HepG2 (cell line): ENCODE data around the gene H1-8. TPM values are rescaled to one million over a fixed set of nuclear protein-coding genes. Genes with fewer than 3 reads are reported as not detected.

Source experiments
- CREB1 ChIP-seq, 2 experiments: fragments of 450-650 bp in 1 of 2; IDR thresholded peaks; 2 replicates each; pipeline ENCODE4 v1.6.1; 2016 to 2017; ENCODE audit warnings: control low read depth in 1 of 2, mild to moderate bottlenecking in 1 of 2, missing compliant biosample characterization in 1 of 2, missing genetic modification characterization in 1 of 2
- FOSL2 ChIP-seq: sonication (generic); formaldehyde crosslinking; IDR thresholded peaks from 2 replicates; pipeline ENCODE4 v1.4.0; 2020; ENCODE audit warnings: missing genetic modification reagents
- FOXA1 ChIP-seq, 2 experiments: fragments of 450-650 bp in 1 of 2; sonication (generic) in 1 of 2; formaldehyde crosslinking in 1 of 2; IDR thresholded peaks; 2 replicates each; pipeline versions ENCODE4 v1.4.0 to v1.6.1; 2016 to 2020; ENCODE audit warnings: missing genetic modification reagents in 1 of 2
- FOXP4 ChIP-seq: sonication (generic); formaldehyde crosslinking; IDR thresholded peaks from 2 replicates; pipeline ENCODE4 v1.4.0; 2020; ENCODE audit warnings: missing genetic modification reagents
- HNF4A ChIP-seq: sonication (generic); formaldehyde crosslinking; IDR thresholded peaks from 2 replicates; pipeline ENCODE4 v1.4.0; 2020; ENCODE audit warnings: missing genetic modification reagents
- IKZF5 ChIP-seq: IDR thresholded peaks from 2 replicates; pipeline ENCODE4 v1.6.1; 2018; ENCODE audit warnings: missing genetic modification reagents, mild to moderate bottlenecking, missing compliant biosample characterization
- LBX2 ChIP-seq: sonication (generic); formaldehyde crosslinking; IDR thresholded peaks from 2 replicates; pipeline ENCODE4 v1.5.0; 2020; ENCODE audit warnings: missing genetic modification reagents, mild to moderate bottlenecking, borderline replicate concordance
- MAZ ChIP-seq, 2 experiments: sonication (generic) in 1 of 2; formaldehyde crosslinking in 1 of 2; IDR thresholded peaks; 2 replicates each; pipeline versions ENCODE4 v1.5.0 to v1.6.1; 2012 to 2020; ENCODE audit warnings: low read depth in 2 of 2, mild to moderate bottlenecking in 2 of 2, borderline replicate concordance in 1 of 2, improper control_type of control experiment in 1 of 2, low read length in 1 of 2, missing genetic modification reagents in 1 of 2, moderate library complexity in 1 of 2
- MIXL1 ChIP-seq: IDR thresholded peaks from 2 replicates; pipeline ENCODE4 v1.6.1; 2016
- NR2F6 ChIP-seq, 2 experiments: IDR thresholded peaks; 2 replicates each; pipeline ENCODE4 v1.6.1; 2016; ENCODE audit warnings: antibody characterized with exemption in 1 of 2, mild to moderate bottlenecking in 1 of 2
- POLR2G ChIP-seq: fragments of 200-400 bp; formaldehyde crosslinking; IDR thresholded peaks from 2 replicates; pipeline ENCODE4 v1.6.1; 2018; ENCODE audit warnings: mild to moderate bottlenecking, low read depth, low read length, moderate library complexity
- SOX13 ChIP-seq, 3 experiments: fragments of 450-650 bp in 1 of 3; sonication (generic) in 1 of 3; formaldehyde crosslinking in 1 of 3; IDR thresholded peaks in 2 of 3; conservative IDR thresholded peaks in 1 of 3; 2 replicates each; pipeline versions ENCODE4 v1.5.0 to v1.6.1; 2016 to 2020; ENCODE audit warnings: antibody characterized with exemption in 1 of 3, mild to moderate bottlenecking in 1 of 3, missing compliant biosample characterization in 1 of 3, missing genetic modification reagents in 1 of 3, moderate library complexity in 1 of 3
- ZNF138 ChIP-seq: sonication (generic); formaldehyde crosslinking; IDR thresholded peaks from 2 replicates; pipeline ENCODE4 v1.5.0; 2020; ENCODE audit warnings: mild to moderate bottlenecking, low read depth, missing genetic modification reagents
- ZNF563 ChIP-seq: sonication (generic); formaldehyde crosslinking; IDR thresholded peaks from 2 replicates; pipeline ENCODE4 v1.8.0; 2022; ENCODE audit warnings: mild to moderate bottlenecking, moderate library complexity, missing genetic modification reagents
- polyA plus RNA-seq, 8 experiments: library from polyadenylated mRNA; depleted of rRNA in 3 of 8; stranded (reverse) in 7 of 8; unstranded in 1 of 8; fragments of >200 nt; fragmentation: Illumina TruSeq in 4 of 8; extraction: Trizol in 4 of 8; gene quantifications; 2 replicates each; pipeline versions ENCODE4 v1.2.1 to v1.2.3, GENCODE V29; 2011 to 2016; ENCODE audit warnings: low read depth in 4 of 8, missing spikeins in 1 of 8, mixed read lengths in 1 of 8; ENCODE audit not compliant: insufficient read depth in 1 of 8
- total RNA-seq, 5 experiments: library from RNA; depleted of rRNA; stranded (reverse); fragments of >200 nt; fragmentation: Illumina TruSeq; extraction: Trizol; gene quantifications; 2 replicates each; pipeline ENCODE4 v1.2.3, GENCODE V29; 2016; ENCODE audit warnings: low read depth in 1 of 5
- TF ChIP-seq, protein P1 (sequence below): sonication (generic); formaldehyde crosslinking; conservative IDR thresholded peaks from 2 replicates; pipeline ENCODE4 v1.4.0; 2020; ENCODE audit warnings: mild to moderate bottlenecking, missing genetic modification reagents, moderate library complexity
- TF ChIP-seq, protein P2 (sequence below): sonication (generic); formaldehyde crosslinking; IDR thresholded peaks from 2 replicates; pipeline ENCODE4 v1.4.0; 2020; ENCODE audit warnings: missing genetic modification reagents, mild to moderate bottlenecking, borderline replicate concordance
- TF ChIP-seq, protein P3 (sequence below): sonication (generic); formaldehyde crosslinking; IDR thresholded peaks from 2 replicates; pipeline ENCODE4 v1.8.0; 2022; ENCODE audit warnings: mild to moderate bottlenecking, missing genetic modification reagents

Gene H1-8
- total and polyA plus RNA-seq, 2 of the 13 experiments (the other 11 are each of a cell fraction or from before 2014, with no cell fraction given), result 0.08 TPM; not detected in 1

DNA sequence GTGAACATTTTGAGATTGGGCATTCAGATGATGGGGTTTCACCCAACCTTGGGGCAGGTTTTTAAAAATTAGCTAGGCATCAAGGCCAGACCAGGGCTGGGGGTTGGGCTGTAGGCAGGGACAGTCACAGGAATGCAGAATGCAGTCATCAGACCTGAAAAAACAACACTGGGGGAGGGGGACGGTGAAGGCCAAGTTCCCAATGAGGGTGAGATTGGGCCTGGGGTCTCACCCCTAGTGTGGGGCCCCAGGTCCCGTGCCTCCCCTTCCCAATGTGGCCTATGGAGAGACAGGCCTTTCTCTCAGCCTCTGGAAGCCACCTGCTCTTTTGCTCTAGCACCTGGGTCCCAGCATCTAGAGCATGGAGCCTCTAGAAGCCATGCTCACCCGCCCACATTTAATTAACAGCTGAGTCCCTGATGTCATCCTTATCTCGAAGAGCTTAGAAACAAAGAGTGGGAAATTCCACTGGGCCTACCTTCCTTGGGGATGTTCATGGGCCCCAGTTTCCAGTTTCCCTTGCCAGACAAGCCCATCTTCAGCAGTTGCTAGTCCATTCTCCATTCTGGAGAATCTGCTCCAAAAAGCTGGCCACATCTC is 8.4 kb upstream of the H1-8 start (continued):
- TF ChIP-seq SOX13 (IDR thresholded peaks at IDR 0.05) (no peak), SOX13 (CRISPR knock-in tag; conservative IDR thresholded peaks at IDR 0.05 in 1 of 2, IDR thresholded peaks at IDR 0.05 in 1 of 2) (peak in 1 of 2 experiments; percentile 39; a peak in 1 of 4 replicates), MAZ (IDR thresholded peaks at IDR 0.05; ENCODE audit: borderline replicate concordance, low read depth, low read length) (no peak), MAZ (CRISPR knock-in tag; IDR thresholded peaks at IDR 0.05; ENCODE audit: low read depth) (peak; percentile 39; the same call in 1 of the 2 replicates), FOXP4 (peak; percentile 68), ZNF138 (CRISPR knock-in tag) (no peak), IKZF5 (CRISPR knock-in tag) (peak; percentile 50; the same call in 1 of the 2 replicates), POLR2G (no peak), NR2F6 (IDR thresholded peaks at IDR 0.05) (no peak), NR2F6 (CRISPR knock-in tag; IDR thresholded peaks at IDR 0.05) (peak; percentile 60; the same call in 1 of the 2 replicates), ZNF563 (CRISPR knock-in tag) (no peak), CREB1 (IDR thresholded peaks at IDR 0.05) (no peak), CREB1 (CRISPR knock-in tag; IDR thresholded peaks at IDR 0.05) (peak; percentile 32; the same call in 1 of the 2 replicates), HNF4A (CRISPR knock-in tag) (peak; percentile 44), FOSL2 (CRISPR knock-in tag) (peak; percentile 69), MIXL1 (CRISPR knock-in tag) (peak; percentile 31; the same call in 1 of the 2 replicates), LBX2 (CRISPR knock-in tag) (no peak), FOXA1 (IDR thresholded peaks at IDR 0.05) (no peak), FOXA1 (CRISPR knock-in tag; IDR thresholded peaks at IDR 0.05) (peak; percentile 45; the same call in 1 of the 2 replicates)
- TF ChIP-seq, protein P1, sequence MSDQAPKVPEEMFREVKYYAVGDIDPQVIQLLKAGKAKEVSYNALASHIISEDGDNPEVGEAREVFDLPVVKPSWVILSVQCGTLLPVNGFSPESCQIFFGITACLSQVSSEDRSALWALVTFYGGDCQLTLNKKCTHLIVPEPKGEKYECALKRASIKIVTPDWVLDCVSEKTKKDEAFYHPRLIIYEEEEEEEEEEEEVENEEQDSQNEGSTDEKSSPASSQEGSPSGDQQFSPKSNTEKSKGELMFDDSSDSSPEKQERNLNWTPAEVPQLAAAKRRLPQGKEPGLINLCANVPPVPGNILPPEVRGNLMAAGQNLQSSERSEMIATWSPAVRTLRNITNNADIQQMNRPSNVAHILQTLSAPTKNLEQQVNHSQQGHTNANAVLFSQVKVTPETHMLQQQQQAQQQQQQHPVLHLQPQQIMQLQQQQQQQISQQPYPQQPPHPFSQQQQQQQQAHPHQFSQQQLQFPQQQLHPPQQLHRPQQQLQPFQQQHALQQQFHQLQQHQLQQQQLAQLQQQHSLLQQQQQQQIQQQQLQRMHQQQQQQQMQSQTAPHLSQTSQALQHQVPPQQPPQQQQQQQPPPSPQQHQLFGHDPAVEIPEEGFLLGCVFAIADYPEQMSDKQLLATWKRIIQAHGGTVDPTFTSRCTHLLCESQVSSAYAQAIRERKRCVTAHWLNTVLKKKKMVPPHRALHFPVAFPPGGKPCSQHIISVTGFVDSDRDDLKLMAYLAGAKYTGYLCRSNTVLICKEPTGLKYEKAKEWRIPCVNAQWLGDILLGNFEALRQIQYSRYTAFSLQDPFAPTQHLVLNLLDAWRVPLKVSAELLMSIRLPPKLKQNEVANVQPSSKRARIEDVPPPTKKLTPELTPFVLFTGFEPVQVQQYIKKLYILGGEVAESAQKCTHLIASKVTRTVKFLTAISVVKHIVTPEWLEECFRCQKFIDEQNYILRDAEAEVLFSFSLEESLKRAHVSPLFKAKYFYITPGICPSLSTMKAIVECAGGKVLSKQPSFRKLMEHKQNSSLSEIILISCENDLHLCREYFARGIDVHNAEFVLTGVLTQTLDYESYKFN, result peak; percentile 65
- TF ChIP-seq, protein P2, sequence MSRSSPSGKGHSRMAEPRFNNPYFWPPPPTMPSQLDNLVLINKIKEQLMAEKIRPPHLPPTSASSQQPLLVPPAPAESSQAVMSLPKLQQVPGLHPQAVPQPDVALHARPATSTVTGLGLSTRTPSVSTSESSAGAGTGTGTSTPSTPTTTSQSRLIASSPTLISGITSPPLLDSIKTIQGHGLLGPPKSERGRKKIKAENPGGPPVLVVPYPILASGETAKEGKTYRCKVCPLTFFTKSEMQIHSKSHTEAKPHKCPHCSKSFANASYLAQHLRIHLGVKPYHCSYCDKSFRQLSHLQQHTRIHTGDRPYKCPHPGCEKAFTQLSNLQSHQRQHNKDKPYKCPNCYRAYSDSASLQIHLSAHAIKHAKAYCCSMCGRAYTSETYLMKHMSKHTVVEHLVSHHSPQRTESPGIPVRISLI (CRISPR knock-in tag), result peak; percentile 67
- TF ChIP-seq, protein P3, sequence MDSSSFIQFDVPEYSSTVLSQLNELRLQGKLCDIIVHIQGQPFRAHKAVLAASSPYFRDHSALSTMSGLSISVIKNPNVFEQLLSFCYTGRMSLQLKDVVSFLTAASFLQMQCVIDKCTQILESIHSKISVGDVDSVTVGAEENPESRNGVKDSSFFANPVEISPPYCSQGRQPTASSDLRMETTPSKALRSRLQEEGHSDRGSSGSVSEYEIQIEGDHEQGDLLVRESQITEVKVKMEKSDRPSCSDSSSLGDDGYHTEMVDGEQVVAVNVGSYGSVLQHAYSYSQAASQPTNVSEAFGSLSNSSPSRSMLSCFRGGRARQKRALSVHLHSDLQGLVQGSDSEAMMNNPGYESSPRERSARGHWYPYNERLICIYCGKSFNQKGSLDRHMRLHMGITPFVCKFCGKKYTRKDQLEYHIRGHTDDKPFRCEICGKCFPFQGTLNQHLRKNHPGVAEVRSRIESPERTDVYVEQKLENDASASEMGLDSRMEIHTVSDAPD (CRISPR knock-in tag), result no peak
